A549 (cell line): Measurements from ENCODE around the gene TRAPPC10. TPM values are rescaled to one million over a fixed set of nuclear protein-coding genes. Genes with fewer than 3 reads are reported as not detected.

Experiments used
- ATAC-seq, 2 experiments: fragments of 200-7000 bp in 1 of 2; fragments of >200 bp in 1 of 2; cut with Nextera tagmentation in 1 of 2; cut with Tn5 transposase in 1 of 2; 3 replicates each; pipeline versions ENCODE4 v1.8.0 to v1.9.1; 2018 to 2020; ENCODE audit warnings: mild to moderate bottlenecking in 1 of 2, moderate library complexity in 1 of 2
- CTCF ChIA-PET: fragments of 300-600 bp; sonication (Branson Sonifier 250); formaldehyde crosslinking; extraction: SDS; loops from one replicate; lab custom pipeline; 2021; ENCODE audit warnings: antibody characterized with exemption, inconsistent platforms; lab: Yijun Ruan, JAX
- POLR2A ChIA-PET: fragments of 350-600 bp; formaldehyde crosslinking; extraction: SDS; loops from one replicate; lab custom pipeline; 2021; ENCODE audit warnings: antibody characterized with exemption, inconsistent platforms; lab: Yijun Ruan, JAX
- DNase-seq, 2 experiments: peaks; one replicate each; pipeline versions ENCODE4 v3.0.0 to v3.0.0-alpha.2; 2011 to 2016; ENCODE audit warnings: low read depth in 1 of 2, low spot score in 1 of 2
- FAIRE-seq: peaks from 2 replicates; lab custom pipeline; 2011; peaks lifted over from hg19 to GRCh38; lab: Jason Lieb, UNC
- H3K27ac ChIP-seq, 2 experiments: fragments of >200 bp; sonication (Bioruptor Twin); formaldehyde crosslinking; 3 replicates each; pipeline ENCODE4 v1.5.1; 2016 to 2017
- H3K4me1 ChIP-seq: fragments of >200 bp; sonication (Bioruptor Twin); formaldehyde crosslinking; 3 replicates; pipeline ENCODE4 v1.6.1; 2016
- H3K4me2 ChIP-seq: fragments of >200 bp; sonication (Bioruptor Twin); formaldehyde crosslinking; 3 replicates; pipeline ENCODE4 v1.6.1; 2016
- H3K4me3 ChIP-seq: fragments of >200 bp; sonication (Bioruptor Twin); formaldehyde crosslinking; 3 replicates; pipeline ENCODE4 v1.5.1; 2016
- H3K9me3 ChIP-seq: fragments of >200 bp; sonication (Bioruptor Twin); formaldehyde crosslinking; 3 replicates; pipeline ENCODE4 v1.6.1; 2016
- ATOH8 ChIP-seq: fragments of 250-450 bp; sonication (Bioruptor Pico); IDR thresholded peaks from 2 replicates; pipeline ENCODE4 v1.5.0; 2020; ENCODE audit warnings: low read depth, mild to moderate bottlenecking, moderate library complexity
- BCL3 ChIP-seq: fragments of >200 bp; sonication (Bioruptor Twin); formaldehyde crosslinking; IDR thresholded peaks from 3 replicates; pipeline ENCODE4 v1.6.1; 2016
- BHLHE40 ChIP-seq: IDR thresholded peaks from 2 replicates; pipeline ENCODE4 v1.6.1; 2012; ENCODE audit warnings: low read depth, low read length, inconsistent platforms
- CHD2 ChIP-seq: fragments of 150-350 bp; IDR thresholded peaks from 2 replicates; pipeline ENCODE4 v1.6.1; 2014; ENCODE audit warnings: low read length; ENCODE audit not compliant: partially characterized antibody
- EP300 ChIP-seq, 2 experiments: fragments of >200 bp; sonication (Bioruptor Twin); formaldehyde crosslinking; IDR thresholded peaks; 2 replicates in 1 of 2; 3 replicates in 1 of 2; pipeline ENCODE4 v1.6.1; 2016 to 2017
- HES2 ChIP-seq: fragments of >200 bp; sonication (Bioruptor Twin); formaldehyde crosslinking; IDR thresholded peaks from 2 replicates; pipeline ENCODE4 v1.6.1; 2016
- HOXB5 ChIP-seq: fragments of 250-450 bp; sonication (Bioruptor Pico); IDR thresholded peaks from 2 replicates; pipeline ENCODE4 v1.5.0; 2020; ENCODE audit warnings: mild to moderate bottlenecking, moderate library complexity
- JUNB ChIP-seq: fragments of >200 bp; sonication (Bioruptor Twin); formaldehyde crosslinking; IDR thresholded peaks from 2 replicates; pipeline ENCODE4 v1.6.1; 2016
- KDM1A ChIP-seq: fragments of 200-600 bp; sonication (generic); IDR thresholded peaks from 2 replicates; pipeline ENCODE4 v1.6.1; 2016; ENCODE audit warnings: low read depth, mild to moderate bottlenecking
- MYC ChIP-seq: IDR thresholded peaks from 2 replicates; pipeline ENCODE4 v1.6.1; 2012; ENCODE audit warnings: mild to moderate bottlenecking, inconsistent platforms, low read length, improper control_type of control experiment, borderline replicate concordance
- NR3C1 ChIP-seq: fragments of >200 bp; sonication (Bioruptor Twin); formaldehyde crosslinking; IDR thresholded peaks from 3 replicates; pipeline ENCODE4 v1.6.1; 2017
- PHF8 ChIP-seq: fragments of 200-600 bp; sonication (generic); IDR thresholded peaks from 2 replicates; pipeline ENCODE4 v1.6.1; 2016; ENCODE audit warnings: low read depth, mild to moderate bottlenecking, antibody characterized with exemption, moderate library complexity, borderline replicate concordance
- RAD21 ChIP-seq, 2 experiments: fragments of >200 bp in 1 of 2; sonication (Bioruptor Twin) in 1 of 2; formaldehyde crosslinking in 1 of 2; IDR thresholded peaks in 1 of 2; conservative IDR thresholded peaks in 1 of 2; 2 replicates in 1 of 2; 3 replicates in 1 of 2; pipeline ENCODE4 v1.6.1; 2012 to 2018; ENCODE audit warnings: inconsistent platforms in 1 of 2
- RCOR1 ChIP-seq: fragments of 150-350 bp; IDR thresholded peaks from 2 replicates; pipeline ENCODE4 v1.6.1; 2014; ENCODE audit warnings: antibody characterized with exemption, low read length, low read depth
- RFX5 ChIP-seq: fragments of 450-650 bp; IDR thresholded peaks from 2 replicates; pipeline ENCODE4 v1.7.1; 2014; ENCODE audit warnings: antibody characterized with exemption, mild to moderate bottlenecking, moderate library complexity
- RNF2 ChIP-seq: fragments of 200-600 bp; sonication (generic); IDR thresholded peaks from 2 replicates; pipeline ENCODE4 v1.6.1; 2016; ENCODE audit warnings: low read depth, mild to moderate bottlenecking, antibody characterized with exemption, moderate library complexity, borderline replicate concordance
- SMC3 ChIP-seq: fragments of >200 bp; sonication (Bioruptor Twin); formaldehyde crosslinking; IDR thresholded peaks from 3 replicates; pipeline ENCODE4 v1.6.1; 2018; ENCODE audit warnings: inconsistent platforms
- SREBF2 ChIP-seq: fragments of 450-650 bp; IDR thresholded peaks from 2 replicates; pipeline ENCODE4 v1.6.1; 2014; ENCODE audit warnings: mild to moderate bottlenecking, moderate library complexity
- ZFP36 ChIP-seq: fragments of 450-650 bp; IDR thresholded peaks from 2 replicates; pipeline ENCODE4 v1.6.1; 2014; ENCODE audit warnings: borderline replicate concordance; ENCODE audit not compliant: partially characterized antibody
- WGBS: methylation state at CpG from one replicate; pipeline ENCODE4 v1.1.6; 2017; ENCODE audit errors: missing lambda C conversion rate; 5-methylcytosine and 5-hydroxymethylcytosine counted together
- polyA plus RNA-seq, 4 experiments: library from polyadenylated mRNA; depleted of rRNA in 3 of 4; stranded (reverse); fragments of >200 nt; fragmentation: RNase III in 1 of 4; extraction: RNeasy Plus Mini Kit Qiagen cat#74134 plus additional on column Dnase treatment in 1 of 4; gene quantifications; 2 replicates in 3 of 4; 3 replicates in 1 of 4; pipeline ENCODE4 v1.2.3, GENCODE V29; 2011 to 2017
- TF ChIP-seq, protein P1 (sequence below): fragments of 150-350 bp; IDR thresholded peaks from 2 replicates; pipeline ENCODE4 v1.6.1; 2014; ENCODE audit warnings: low read depth, mild to moderate bottlenecking, low read length

Gene TRAPPC10
- polyA plus RNA-seq, 2 of the 4 experiments (the other 2 are of a cell fraction) = 11.8 to 27.7 TPM

- no peak for DNase-seq
- no peak overlapping the region for H3K4me2 ChIP-seq
- H3K27ac ChIP-seq = no peak overlapping the region
- POLR2A ChIA-PET = no interaction called here
- no peak for FAIRE-seq
- no peaks in the 10 kb centered on the region for H3K4me1 ChIP-seq
- TF ChIP-seq HOXB5 (CRISPR knock-in tag) (no peak), RCOR1 (no peak), MYC (no peak)
- TF ChIP-seq, protein P1, sequence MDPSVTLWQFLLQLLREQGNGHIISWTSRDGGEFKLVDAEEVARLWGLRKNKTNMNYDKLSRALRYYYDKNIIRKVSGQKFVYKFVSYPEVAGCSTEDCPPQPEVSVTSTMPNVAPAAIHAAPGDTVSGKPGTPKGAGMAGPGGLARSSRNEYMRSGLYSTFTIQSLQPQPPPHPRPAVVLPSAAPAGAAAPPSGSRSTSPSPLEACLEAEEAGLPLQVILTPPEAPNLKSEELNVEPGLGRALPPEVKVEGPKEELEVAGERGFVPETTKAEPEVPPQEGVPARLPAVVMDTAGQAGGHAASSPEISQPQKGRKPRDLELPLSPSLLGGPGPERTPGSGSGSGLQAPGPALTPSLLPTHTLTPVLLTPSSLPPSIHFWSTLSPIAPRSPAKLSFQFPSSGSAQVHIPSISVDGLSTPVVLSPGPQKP = no peak
- H3K4me3 ChIP-seq = no peak overlapping the region
- H3K9me3 ChIP-seq = no peaks in the 10 kb centered on the region
- CTCF ChIA-PET = interaction anchor here (0.8 to 1.3 kb wide), 3 partner anchors 10 to 80 kb away, joined by 3 to 5 read pairs (median 4); no protein-coding TSS in a partner anchor
- ATAC-seq = no peak
- 90% methylated on average over 20 of the region's 31 CpGs for WGBS
Observed at GRCh38 chr21:43984905-43985689, 27.0 kb upstream of the TRAPPC10 start.

DNA sequence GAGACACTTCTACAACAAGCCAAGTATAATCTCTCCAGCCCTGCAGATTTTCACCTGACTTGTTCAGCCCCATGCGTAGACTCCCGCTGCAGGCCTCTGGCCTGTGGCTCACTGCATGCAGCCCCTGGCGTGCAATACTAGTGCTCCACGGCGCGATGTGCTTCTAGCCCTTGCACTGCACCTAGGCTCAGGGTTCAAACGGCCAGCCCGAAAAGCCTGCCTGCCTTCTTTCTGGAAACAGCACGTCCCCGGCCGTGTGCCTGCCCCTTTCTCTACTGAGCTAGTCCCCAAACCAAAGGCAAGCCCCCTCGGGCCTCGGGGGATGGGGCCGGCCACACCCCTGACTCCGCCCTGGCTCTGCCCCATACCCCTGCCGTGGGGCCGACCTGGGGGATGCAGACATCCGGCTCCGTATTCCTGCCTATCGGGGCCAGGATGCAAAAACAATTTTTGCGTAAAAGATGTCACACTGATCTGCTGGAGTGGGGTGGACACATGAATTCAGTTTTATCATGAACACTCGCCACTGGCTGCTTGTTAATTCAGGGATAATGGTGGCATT, 26.3 kb upstream of the TRAPPC10 start:
- CTCF ChIA-PET = no interaction called here

DNA sequence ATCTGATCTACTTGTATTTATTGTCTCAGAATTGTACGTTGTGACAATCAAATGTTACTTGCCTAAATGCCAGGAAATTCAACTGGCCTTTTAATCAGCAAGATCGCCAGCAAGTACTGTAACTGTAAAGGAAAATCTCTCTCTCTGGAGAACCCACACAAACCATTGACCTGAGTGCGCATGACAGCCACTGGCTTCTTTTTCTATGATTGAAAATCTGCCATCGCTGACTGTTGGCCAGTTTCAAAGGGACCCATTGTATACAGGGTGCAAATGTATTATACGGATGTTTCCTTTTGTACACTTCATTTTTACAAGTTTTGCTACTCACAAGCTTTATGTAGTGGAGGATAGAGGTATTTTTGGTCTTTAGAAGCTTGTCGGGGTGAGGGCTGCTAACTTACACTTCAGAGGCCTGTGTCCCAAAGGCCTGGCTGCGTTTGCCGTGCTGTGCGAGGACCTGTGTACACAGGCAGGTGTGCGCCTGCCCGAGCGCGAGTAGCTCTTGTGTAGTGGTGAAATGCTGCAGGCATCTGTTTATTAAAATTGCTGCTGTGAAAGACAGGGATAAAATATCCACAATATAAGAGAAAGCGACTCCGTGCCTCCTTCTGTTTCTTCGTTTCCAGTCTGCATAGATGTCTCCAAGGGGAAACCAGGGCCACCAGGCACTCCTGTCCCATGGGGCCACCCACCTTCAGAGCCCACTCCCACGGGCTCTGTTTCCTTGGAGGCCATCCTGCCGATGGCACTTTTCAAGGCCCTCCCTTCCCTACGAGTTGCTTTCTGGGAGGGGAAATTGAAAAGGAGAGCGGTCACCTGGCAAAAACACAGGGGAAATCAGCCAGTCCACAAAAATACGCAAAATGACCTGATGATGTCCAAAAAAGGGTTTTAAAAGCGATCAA, 25.3 kb upstream of the TRAPPC10 start:
- no peak for FAIRE-seq
- 89% methylated on average over 20 of the region's 22 CpGs for WGBS
- Histone ChIP-seq H3K4me2 (no peak overlapping the region), H3K27ac (no peak overlapping the region), H3K9me3 (no peaks in the 10 kb centered on the region)
- no peak for DNase-seq
- CTCF ChIA-PET = no interaction called here
- no peak for TF ChIP-seq RAD21 (conservative IDR thresholded peaks at IDR 0.05 in 1 of 2, IDR thresholded peaks at IDR 0.05 in 1 of 2)
- TF ChIP-seq BHLHE40 = no peak
- TF ChIP-seq SMC3 = no peak
- no peak for TF ChIP-seq ZFP36
- no peak for TF ChIP-seq PHF8
- TF ChIP-seq ATOH8 (CRISPR knock-in tag) = no peak
- TF ChIP-seq HES2 = no peak
- TF ChIP-seq CHD2 = no peak
- TF ChIP-seq, all 56 proteins: peak for 0
- no peaks in the 10 kb centered on the region for H3K4me1 ChIP-seq
- POLR2A ChIA-PET = no interaction called here
- no peak for ATAC-seq
- no peak overlapping the region for H3K4me3 ChIP-seq

More for the DNA sequence above, 26.3 kb upstream of the TRAPPC10 start:
- 95% methylated on average over 10 of the region's 22 CpGs for WGBS
- Histone ChIP-seq H3K4me3 (no peak overlapping the region), H3K4me1 (no peaks in the 10 kb centered on the region), H3K9me3 (no peaks in the 10 kb centered on the region), H3K4me2 (no peak overlapping the region), H3K27ac (no peak overlapping the region)
- DNase-seq (no peak), ATAC-seq (no peak), FAIRE-seq (no peak)
- no peak for TF ChIP-seq RNF2
- TF ChIP-seq ZFP36 = no peak
- TF ChIP-seq NR3C1 = no peak
- no peak for TF ChIP-seq JUNB
- no peak for TF ChIP-seq EP300 (IDR thresholded peaks at IDR 0.05)
- no peak for TF ChIP-seq ATOH8 (CRISPR knock-in tag)
- no peak for TF ChIP-seq KDM1A
- no peak for TF ChIP-seq RCOR1
- TF ChIP-seq RFX5 = no peak
- no peak for TF ChIP-seq BCL3
- TF ChIP-seq SREBF2 = no peak
- POLR2A ChIA-PET = no interaction called here
